PFSK-1 (cell line): Measurements from ENCODE around the gene ONECUT3.

Experiments used
- FOXP2 ChIP-seq: optimal IDR thresholded peaks from 2 replicates; pipeline ENCODE3; 2011; ENCODE audit warnings: borderline replicate concordance, control low read depth, inconsistent platforms; ENCODE audit not compliant: insufficient read depth; ENCODE audit errors: extremely low read length, extremely low read depth
- POLR2AphosphoS5 ChIP-seq: IDR thresholded peaks from 2 replicates; pipeline ENCODE4 v1.6.1; 2012; ENCODE audit warnings: low read depth, mild to moderate bottlenecking, control low read depth, low read length, moderate library complexity
- SIN3A ChIP-seq: IDR thresholded peaks from 2 replicates; pipeline ENCODE4 v1.6.1; 2012; ENCODE audit warnings: mild to moderate bottlenecking, low read length, moderate library complexity, borderline replicate concordance; ENCODE audit not compliant: insufficient read depth
- TAF1 ChIP-seq: IDR thresholded peaks from 2 replicates; pipeline ENCODE4 v1.6.1; 2012; ENCODE audit warnings: low read length, control low read depth, borderline replicate concordance; ENCODE audit not compliant: insufficient read depth
- TF ChIP-seq, protein P1 (sequence below), 2 experiments: IDR thresholded peaks; 2 replicates each; pipeline versions ENCODE4 v1.6.1 to v1.8.0; 2011 to 2012; ENCODE audit warnings: low read depth in 2 of 2, low read length in 2 of 2, control low read depth in 1 of 2, inconsistent platforms in 1 of 2, mild to moderate bottlenecking in 1 of 2, moderate library complexity in 1 of 2; ENCODE audit not compliant: insufficient read depth in 1 of 2

Gene ONECUT3

GRCh38 chr19:1825909-1826556 is 72.7 kb downstream of the ONECUT3 start:
- no peak for TF ChIP-seq SIN3A
- TF ChIP-seq FOXP2, result peak; percentile 54

GRCh38 chr19:1826557-1827521 is 73.5 kb downstream of the ONECUT3 start:
- TF ChIP-seq, protein P1, sequence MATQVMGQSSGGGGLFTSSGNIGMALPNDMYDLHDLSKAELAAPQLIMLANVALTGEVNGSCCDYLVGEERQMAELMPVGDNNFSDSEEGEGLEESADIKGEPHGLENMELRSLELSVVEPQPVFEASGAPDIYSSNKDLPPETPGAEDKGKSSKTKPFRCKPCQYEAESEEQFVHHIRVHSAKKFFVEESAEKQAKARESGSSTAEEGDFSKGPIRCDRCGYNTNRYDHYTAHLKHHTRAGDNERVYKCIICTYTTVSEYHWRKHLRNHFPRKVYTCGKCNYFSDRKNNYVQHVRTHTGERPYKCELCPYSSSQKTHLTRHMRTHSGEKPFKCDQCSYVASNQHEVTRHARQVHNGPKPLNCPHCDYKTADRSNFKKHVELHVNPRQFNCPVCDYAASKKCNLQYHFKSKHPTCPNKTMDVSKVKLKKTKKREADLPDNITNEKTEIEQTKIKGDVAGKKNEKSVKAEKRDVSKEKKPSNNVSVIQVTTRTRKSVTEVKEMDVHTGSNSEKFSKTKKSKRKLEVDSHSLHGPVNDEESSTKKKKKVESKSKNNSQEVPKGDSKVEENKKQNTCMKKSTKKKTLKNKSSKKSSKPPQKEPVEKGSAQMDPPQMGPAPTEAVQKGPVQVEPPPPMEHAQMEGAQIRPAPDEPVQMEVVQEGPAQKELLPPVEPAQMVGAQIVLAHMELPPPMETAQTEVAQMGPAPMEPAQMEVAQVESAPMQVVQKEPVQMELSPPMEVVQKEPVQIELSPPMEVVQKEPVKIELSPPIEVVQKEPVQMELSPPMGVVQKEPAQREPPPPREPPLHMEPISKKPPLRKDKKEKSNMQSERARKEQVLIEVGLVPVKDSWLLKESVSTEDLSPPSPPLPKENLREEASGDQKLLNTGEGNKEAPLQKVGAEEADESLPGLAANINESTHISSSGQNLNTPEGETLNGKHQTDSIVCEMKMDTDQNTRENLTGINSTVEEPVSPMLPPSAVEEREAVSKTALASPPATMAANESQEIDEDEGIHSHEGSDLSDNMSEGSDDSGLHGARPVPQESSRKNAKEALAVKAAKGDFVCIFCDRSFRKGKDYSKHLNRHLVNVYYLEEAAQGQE (IDR thresholded peaks at IDR 0.05; ENCODE audit: insufficient read depth in 1 of 2, low read depth in 2 of 2, low read length in 2 of 2), result no peak
- TF ChIP-seq FOXP2 (no peak), POLR2AphosphoS5 (peak; percentile 73), TAF1 (peak; percentile 68; the same call in 1 of the 2 replicates), SIN3A (peak; percentile 61; the same call in 1 of the 2 replicates)

GRCh38 chr19:1827566-1828278 is 74.4 kb downstream of the ONECUT3 start:
- TF ChIP-seq TAF1 (no peak), SIN3A (no peak), FOXP2 (no peak), POLR2AphosphoS5 (no peak)
- TF ChIP-seq, protein P1 (IDR thresholded peaks at IDR 0.05; ENCODE audit: insufficient read depth in 1 of 2, low read depth in 2 of 2, low read length in 2 of 2), result no peak

DNA sequence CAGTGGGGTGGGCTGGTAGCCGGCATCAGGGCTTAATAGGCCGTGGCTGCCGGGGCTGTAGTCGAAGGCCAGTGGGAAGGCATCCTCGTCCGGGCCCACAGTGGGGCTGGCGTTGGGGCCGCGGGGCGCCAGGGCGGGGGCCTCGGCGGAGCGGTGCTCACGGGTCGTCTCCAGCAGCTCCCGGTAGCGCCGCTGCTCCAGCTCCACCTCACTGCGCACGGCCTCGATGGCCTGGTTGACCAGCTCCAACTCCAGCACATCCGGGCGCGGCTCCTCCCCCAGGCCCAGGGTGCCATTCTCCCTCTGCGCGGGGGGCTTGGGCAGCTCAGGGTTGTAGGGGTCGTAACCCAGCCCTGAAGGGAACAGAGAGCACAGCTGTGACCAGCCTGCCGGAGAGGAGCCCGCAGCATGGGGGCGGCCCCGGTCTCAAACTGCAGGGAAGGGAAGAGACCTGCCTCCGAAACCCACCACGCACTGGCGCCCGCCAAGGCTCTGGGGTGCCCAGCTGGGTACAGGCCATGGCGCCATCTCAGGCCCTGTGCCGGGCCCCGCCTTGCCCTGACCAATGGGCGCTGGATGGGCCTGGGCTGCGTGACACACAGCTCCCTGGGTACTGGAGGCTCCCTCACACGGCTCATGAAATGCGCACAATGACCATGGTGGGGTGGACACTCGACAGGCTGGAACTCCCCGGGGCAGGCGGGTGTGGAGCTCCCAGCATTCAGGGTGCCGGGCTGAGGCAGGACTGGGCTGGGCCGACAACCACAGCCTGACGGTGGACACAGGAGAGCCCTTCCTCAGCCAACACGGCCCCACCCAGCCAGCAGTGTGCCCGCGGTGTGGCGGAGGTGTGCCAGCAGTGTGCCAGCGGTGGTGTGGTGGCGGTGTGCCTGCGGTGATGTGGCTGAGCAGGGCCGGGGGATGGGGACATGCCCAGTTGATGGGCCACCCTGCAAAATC is 75.3 kb downstream of the ONECUT3 start:
- TF ChIP-seq, protein P1 (IDR thresholded peaks at IDR 0.05; ENCODE audit: insufficient read depth in 1 of 2, low read depth in 2 of 2, low read length in 2 of 2), result no peak
- peak; percentile 17 for TF ChIP-seq FOXP2

DNA sequence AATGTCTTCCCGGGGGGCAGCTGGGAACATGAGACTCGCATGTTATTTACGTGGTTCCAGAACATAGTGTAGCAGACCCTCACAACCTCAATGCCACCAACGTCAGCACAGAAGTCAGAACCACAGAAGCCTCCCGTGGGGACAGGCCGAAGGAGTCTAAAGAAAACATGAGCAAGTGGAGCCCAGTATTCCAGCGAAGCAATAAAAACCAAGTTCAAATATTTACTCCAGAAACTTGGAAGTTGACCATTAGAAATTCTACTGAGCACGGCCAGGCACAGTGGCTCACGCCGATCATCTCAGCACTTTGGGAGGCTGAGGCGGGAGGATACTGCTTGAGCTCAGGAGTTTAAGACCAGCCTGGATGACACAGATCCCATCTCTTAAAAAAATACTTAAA is 76.7 kb downstream of the ONECUT3 start:
- TF ChIP-seq, protein P1 (IDR thresholded peaks at IDR 0.05; ENCODE audit: insufficient read depth in 1 of 2, low read depth in 2 of 2, low read length in 2 of 2), result no peak
- TF ChIP-seq TAF1 (no peak), FOXP2 (no peak), POLR2AphosphoS5 (no peak)
